Ectodermal cell (in vitro differentiated cells): ENCODE measurements around the gene CCDC54.

Source experiments
- H3K27ac ChIP-seq: 2 replicates; pipeline ENCODE4 v1.7.0; 2013; ENCODE audit warnings: mild to moderate bottlenecking, low read depth, low read length; ENCODE audit not compliant: insufficient read depth, poor library complexity, severe bottlenecking
- H3K27me3 ChIP-seq: 2 replicates; pipeline ENCODE4 v1.7.0; 2013; ENCODE audit warnings: mild to moderate bottlenecking, low read length; ENCODE audit not compliant: insufficient read depth, control insufficient read depth, poor library complexity, severe bottlenecking
- H3K36me3 ChIP-seq: one replicate; pipeline ENCODE4 v1.7.0; 2013; ENCODE audit warnings: low read length; ENCODE audit not compliant: control insufficient read depth, insufficient read depth
- H3K4me1 ChIP-seq: one replicate; pipeline ENCODE4 v1.7.0; 2013; ENCODE audit warnings: low read length; ENCODE audit not compliant: control insufficient read depth, insufficient read depth
- H3K4me3 ChIP-seq: 2 replicates; pipeline ENCODE4 v1.7.0; 2013; ENCODE audit warnings: low read depth, low read length, control low read depth; ENCODE audit not compliant: insufficient read depth
- H3K9me3 ChIP-seq: 2 replicates; pipeline ENCODE4 v1.7.0; 2013; ENCODE audit warnings: mild to moderate bottlenecking, low read length, moderate library complexity; ENCODE audit not compliant: control insufficient read depth
- WGBS, 2 experiments: methylation state at CpG; one replicate each; pipeline ENCODE4 v1.1.7; 2013; ENCODE audit warnings: missing lambda C conversion rate in 2 of 2; 5-methylcytosine and 5-hydroxymethylcytosine counted together

CCDC54 gene

DNA sequence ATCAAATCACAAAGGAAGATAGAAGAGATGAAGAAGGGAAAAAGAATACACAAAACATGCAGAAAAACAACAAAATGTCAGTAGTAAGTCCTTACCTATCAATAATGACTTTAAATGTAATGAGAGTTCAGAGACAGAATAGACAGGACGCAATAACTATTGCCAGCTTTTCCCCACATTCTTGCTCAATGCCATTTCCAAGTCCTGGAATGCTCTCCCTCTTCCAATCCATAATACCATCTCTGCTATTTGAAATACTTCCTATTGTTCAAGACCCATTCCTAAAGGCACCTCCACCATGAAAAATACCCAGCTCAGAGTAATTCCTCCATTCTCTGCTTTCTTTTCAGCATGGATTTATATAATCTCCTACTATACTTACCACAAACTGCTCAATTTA lies 33.4 kb downstream of the CCDC54 start:
- no peaks in the 10 kb centered on the region for H3K4me1 ChIP-seq
- H3K27ac ChIP-seq = no peak overlapping the region
- peaks cover 3% of the 10 kb centered on the region for H3K9me3 ChIP-seq
- 88 to 93% methylated on average over 1 of the region's 1 CpG for WGBS, 2 experiments
- no peaks in the 10 kb centered on the region for H3K27me3 ChIP-seq
- no peaks in the 10 kb centered on the region for H3K36me3 ChIP-seq
- H3K4me3 ChIP-seq = no peak overlapping the region

DNA sequence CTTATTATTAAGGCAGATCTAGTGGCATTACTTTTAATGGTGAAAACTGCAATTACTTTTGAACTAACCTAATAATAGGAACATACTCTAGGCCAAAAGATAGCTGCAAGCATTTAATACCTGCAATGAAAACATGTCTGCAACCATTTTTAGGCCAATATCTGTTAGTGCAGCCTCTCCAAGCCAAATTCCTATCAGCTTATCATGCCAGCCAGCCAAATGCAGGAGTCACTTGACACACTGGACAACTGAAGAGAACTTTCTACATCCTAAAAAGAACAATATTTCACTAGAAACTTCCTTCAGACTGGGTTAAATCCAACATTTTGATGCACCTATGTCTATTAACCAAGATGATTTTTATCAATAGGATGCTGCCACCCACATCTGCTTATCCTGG lies 33.8 kb downstream of the CCDC54 start:
- Histone ChIP-seq H3K9me3 (peaks cover 3% of the 10 kb centered on the region), H3K27ac (no peak overlapping the region), H3K4me3 (no peak overlapping the region), H3K36me3 (no peaks in the 10 kb centered on the region), H3K4me1 (no peaks in the 10 kb centered on the region), H3K27me3 (no peaks in the 10 kb centered on the region)

DNA sequence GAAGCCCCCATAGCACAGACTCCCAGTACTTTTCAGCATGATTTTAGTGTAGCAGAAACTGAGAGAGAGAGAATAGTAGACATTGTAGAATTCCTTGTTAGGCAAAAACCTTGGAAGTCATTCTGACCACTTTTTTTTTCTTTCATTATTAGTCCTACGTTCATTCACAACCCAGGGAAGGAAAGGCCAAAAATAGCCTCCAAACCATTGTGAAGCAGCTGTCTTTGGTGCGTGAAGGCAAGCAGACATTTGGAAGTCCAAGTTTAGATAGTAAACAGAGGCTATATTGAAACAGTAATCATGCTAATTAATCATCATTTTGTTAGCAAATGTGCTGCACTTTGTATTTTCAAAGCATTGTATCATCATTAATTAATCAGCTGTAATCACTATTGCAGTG lies 34.5 kb downstream of the CCDC54 start:
- WGBS, 2 experiments = 88 to 92% methylated on average over 2 of the region's 2 CpGs
- Histone ChIP-seq H3K4me3 (no peak overlapping the region), H3K9me3 (peaks cover 3% of the 10 kb centered on the region), H3K4me1 (no peaks in the 10 kb centered on the region), H3K36me3 (no peaks in the 10 kb centered on the region), H3K27me3 (no peaks in the 10 kb centered on the region), H3K27ac (no peak overlapping the region)

DNA sequence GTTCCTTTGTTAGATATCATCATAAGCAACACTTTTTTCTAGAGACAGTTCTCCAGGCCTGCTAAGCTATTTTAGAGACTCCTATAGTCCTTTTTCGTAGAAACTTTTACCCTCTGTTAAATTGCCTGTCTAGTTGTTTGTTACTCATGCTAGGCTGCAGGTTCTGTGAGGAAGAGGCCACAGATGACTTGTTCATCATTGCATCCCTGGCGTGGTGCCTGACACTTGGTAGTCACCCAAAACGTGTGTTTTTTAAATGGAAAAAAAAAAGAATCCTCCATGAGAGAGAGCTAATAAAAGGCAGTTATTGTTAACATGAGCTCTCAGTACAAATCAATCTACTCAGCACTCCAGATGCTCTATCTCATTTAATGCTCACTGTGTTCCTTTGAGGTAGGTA lies 35.1 kb downstream of the CCDC54 start:
- H3K27ac ChIP-seq = no peak overlapping the region
- peaks cover 3% of the 10 kb centered on the region for H3K9me3 ChIP-seq
- no peaks in the 10 kb centered on the region for H3K27me3 ChIP-seq
- no peaks in the 10 kb centered on the region for H3K36me3 ChIP-seq
- no peak overlapping the region for H3K4me3 ChIP-seq
- H3K4me1 ChIP-seq = no peaks in the 10 kb centered on the region
- 84 to 87% methylated on average over 3 of the region's 3 CpGs for WGBS, 2 experiments

DNA sequence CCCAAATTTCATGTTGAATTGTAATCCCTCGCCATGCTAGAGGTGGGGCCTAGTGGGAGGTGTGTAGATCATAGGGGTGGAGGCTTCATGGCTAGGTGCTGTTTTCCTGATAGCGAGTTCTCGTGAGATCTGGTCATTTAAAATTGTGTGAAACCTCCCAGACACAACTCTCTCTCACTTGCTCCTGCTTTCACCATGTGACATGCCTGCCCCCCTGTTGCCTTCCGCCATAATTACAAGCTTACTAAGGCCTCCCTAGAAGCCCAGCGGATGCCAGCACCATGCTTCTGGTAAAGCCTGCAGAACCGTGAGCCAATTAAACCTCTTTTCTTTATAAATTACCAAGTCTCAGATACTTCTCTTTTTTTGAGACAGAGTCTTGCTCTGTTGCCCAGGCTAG lies 36.0 kb downstream of the CCDC54 start:
- 93% methylated on average over 6 of the region's 6 CpGs for WGBS, 2 experiments
- H3K4me1 ChIP-seq = no peaks in the 10 kb centered on the region
- peaks cover 3% of the 10 kb centered on the region for H3K9me3 ChIP-seq
- no peak overlapping the region for H3K4me3 ChIP-seq
- no peaks in the 10 kb centered on the region for H3K36me3 ChIP-seq
- no peak overlapping the region for H3K27ac ChIP-seq
- H3K27me3 ChIP-seq = no peaks in the 10 kb centered on the region

DNA sequence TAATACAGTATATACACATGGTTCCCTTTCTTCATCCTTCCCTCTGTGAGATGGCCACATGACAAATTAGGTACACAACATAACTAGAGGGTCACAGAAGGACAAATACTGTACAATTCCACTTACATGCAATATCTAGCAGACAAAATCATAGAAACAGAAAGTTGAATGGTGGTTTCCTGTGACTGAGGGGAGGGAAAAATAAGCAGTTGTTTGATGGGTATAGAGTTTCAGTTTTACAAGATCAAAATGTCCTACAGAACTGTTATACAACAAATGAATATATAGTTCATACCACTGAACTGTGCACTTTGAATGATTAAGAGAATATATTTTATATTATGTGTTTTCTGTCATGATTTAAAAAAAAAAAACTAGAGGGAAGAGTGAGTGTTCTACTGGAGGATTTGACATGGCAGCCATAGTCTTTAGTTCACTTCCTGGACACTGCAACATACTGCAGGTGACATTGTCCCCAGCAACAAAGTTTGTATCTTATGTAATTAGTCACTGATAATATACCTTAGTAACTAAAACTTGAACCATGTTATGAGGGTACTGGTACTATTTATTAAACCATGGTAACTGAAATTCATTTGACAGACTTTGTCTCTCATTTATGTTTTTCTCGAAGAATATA lies 37.2 kb downstream of the CCDC54 start:
- Histone ChIP-seq H3K9me3 (no peaks in the 10 kb centered on the region), H3K4me3 (no peak overlapping the region), H3K27me3 (no peaks in the 10 kb centered on the region), H3K4me1 (no peaks in the 10 kb centered on the region), H3K36me3 (no peaks in the 10 kb centered on the region), H3K27ac (no peak overlapping the region)
- WGBS, 2 experiments = no CpG with 5 or more reads among the region's 1 CpG

DNA sequence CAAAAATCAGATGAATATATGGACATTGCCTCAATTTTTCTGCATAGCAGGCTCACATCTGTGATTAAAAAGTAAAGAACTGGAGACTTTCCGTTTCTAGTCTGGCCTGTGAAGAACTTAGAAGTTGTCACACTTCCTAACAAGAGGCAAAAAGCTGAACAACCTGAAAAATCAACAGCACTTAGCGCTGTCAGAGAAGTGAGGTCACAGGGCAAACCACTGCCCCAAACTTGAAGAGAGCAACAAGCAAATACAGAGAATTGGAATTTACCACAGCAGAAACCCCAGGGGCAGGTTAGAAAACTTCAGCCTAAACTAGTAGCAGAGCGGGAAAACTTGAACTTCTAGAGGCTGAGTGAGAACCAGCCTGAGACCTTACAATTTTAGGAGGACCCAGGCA lies 38.9 kb downstream of the CCDC54 start:
- no peaks in the 10 kb centered on the region for H3K36me3 ChIP-seq
- WGBS, 2 experiments = 93% methylated on average over 3 of the region's 3 CpGs
- H3K27me3 ChIP-seq = no peaks in the 10 kb centered on the region
- no peaks in the 10 kb centered on the region for H3K9me3 ChIP-seq
- H3K4me1 ChIP-seq = no peaks in the 10 kb centered on the region
- H3K27ac ChIP-seq = no peak overlapping the region
- H3K4me3 ChIP-seq = no peak overlapping the region

DNA sequence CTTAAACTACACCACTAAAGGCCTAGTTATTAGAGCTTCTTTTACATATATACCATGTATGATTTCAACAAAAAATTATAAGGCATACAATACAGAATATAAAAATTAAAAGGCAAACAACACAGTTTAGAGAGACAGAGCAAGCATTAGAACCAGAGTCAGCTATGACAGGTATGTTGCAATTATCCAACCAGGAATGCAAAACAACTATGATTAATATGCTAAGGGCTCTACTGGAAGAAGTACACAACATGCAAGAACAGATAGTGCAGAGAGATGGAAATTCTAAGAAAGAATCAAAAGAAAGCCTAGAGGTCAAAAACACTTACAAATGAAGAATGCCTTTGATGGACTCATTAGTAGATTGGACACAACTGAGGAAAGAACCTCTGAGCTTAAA lies 39.6 kb downstream of the CCDC54 start:
- Histone ChIP-seq H3K4me1 (no peaks in the 10 kb centered on the region), H3K36me3 (no peaks in the 10 kb centered on the region), H3K9me3 (no peaks in the 10 kb centered on the region), H3K27ac (no peak overlapping the region), H3K27me3 (no peaks in the 10 kb centered on the region), H3K4me3 (no peak overlapping the region)

DNA sequence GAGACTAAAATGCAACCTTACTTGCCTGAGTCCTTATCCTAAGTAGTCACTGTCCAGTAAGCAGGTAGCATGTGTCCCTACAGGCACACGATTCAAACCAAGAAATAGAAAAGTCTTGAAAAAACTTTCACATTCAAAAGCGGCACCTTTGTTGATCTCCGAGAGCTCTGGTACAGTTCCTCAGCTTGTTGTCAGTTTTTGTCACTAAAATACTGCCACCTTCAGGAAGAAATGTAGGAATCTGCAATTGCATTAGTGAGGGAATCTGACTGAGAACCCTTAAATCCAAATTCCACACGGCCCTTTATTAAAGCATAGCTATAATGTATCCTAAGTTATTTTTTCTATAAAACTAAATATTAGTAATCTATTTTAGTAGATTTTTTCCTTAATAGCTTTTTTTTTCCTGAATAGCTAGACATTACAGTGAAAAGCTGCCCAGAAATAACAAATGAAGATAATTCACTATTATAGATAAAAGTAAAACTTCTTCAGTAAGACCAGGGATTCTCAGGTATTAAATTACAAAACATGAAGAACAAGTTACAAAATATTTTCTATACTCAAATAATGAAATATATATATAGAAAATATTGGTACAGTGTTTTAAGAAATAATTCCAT lies 44.0 kb downstream of the CCDC54 start:
- Histone ChIP-seq H3K36me3 (no peaks in the 10 kb centered on the region), H3K4me1 (no peaks in the 10 kb centered on the region), H3K9me3 (no peaks in the 10 kb centered on the region), H3K4me3 (no peak overlapping the region), H3K27ac (no peak overlapping the region), H3K27me3 (no peaks in the 10 kb centered on the region)
- WGBS, 2 experiments = 9 to 27% methylated on average over 2 to 3 of the region's 4 CpGs

DNA sequence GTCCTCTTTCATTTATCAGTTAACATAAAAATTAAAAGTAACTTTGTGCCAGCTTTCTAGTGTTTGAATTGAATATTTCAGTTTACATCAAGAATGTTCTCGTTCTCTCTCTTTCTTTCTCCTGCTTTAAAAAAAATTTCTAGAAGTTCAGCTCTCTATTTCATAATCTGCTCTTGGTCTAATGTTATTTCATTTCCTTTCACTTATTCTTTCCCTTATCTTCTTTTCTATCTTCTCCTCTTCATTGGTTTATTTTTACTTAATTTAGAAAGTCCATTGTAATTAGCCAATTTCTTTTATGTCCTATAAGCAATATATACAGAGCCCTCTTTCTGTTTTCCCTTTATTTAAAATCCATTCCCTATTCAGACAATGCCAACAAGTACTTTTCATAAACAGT lies 44.6 kb downstream of the CCDC54 start:
- H3K4me3 ChIP-seq = no peak overlapping the region
- H3K27ac ChIP-seq = no peak overlapping the region
- H3K36me3 ChIP-seq = no peaks in the 10 kb centered on the region
- H3K27me3 ChIP-seq = no peaks in the 10 kb centered on the region
- H3K9me3 ChIP-seq = no peaks in the 10 kb centered on the region
- no peaks in the 10 kb centered on the region for H3K4me1 ChIP-seq
- WGBS, 2 experiments = 85 to 95% methylated on average over 1 of the region's 1 CpG

DNA sequence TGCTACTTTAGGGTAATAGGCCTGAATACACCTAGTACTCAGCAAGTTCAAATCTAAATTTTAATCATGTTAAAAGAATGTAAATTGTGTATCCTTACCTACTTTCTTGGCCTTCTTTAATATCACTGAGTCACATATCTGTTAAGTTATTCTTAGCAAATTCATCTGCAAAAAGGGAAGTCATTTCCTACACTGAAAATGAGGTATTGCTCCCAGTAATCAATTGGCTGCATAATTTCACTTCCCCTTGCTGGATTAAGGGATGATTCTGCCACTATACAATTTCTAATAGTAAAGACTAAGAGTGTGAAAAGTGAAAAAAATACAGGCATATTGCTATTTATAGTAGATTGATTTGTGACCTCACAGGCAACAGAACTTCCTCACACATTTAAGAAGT lies 47.8 kb downstream of the CCDC54 start:
- Histone ChIP-seq H3K4me1 (peaks cover under 1% of the 10 kb centered on the region), H3K9me3 (no peaks in the 10 kb centered on the region), H3K27me3 (peaks cover 15% of the 10 kb centered on the region), H3K4me3 (no peak overlapping the region), H3K36me3 (no peaks in the 10 kb centered on the region), H3K27ac (no peak overlapping the region)
